HepG2 (cell line): ENCODE data around the gene ARL4D. TPM values are rescaled to one million over a fixed set of nuclear protein-coding genes. Genes with fewer than 3 reads are reported as not detected.

ENCODE experiments used
- ARNTL ChIP-seq: sonication (generic); formaldehyde crosslinking; IDR thresholded peaks from 2 replicates; pipeline ENCODE4 v1.4.0; 2020; ENCODE audit warnings: mild to moderate bottlenecking, missing genetic modification reagents
- FOSL2 ChIP-seq: sonication (generic); formaldehyde crosslinking; IDR thresholded peaks from 2 replicates; pipeline ENCODE4 v1.4.0; 2020; ENCODE audit warnings: missing genetic modification reagents
- FOXA3 ChIP-seq: IDR thresholded peaks from 2 replicates; pipeline ENCODE4 v1.6.1; 2016; ENCODE audit warnings: missing genetic modification reagents, missing compliant biosample characterization
- SMAD3 ChIP-seq: sonication (generic); formaldehyde crosslinking; IDR thresholded peaks from 2 replicates; pipeline ENCODE4 v1.4.0; 2020; ENCODE audit warnings: missing genetic modification reagents
- SMARCC2 ChIP-seq: fragments of 450-650 bp; IDR thresholded peaks from 2 replicates; pipeline ENCODE4 v1.6.1; 2017; ENCODE audit warnings: antibody characterized with exemption, mild to moderate bottlenecking
- TEAD2 ChIP-seq: sonication (generic); formaldehyde crosslinking; IDR thresholded peaks from 2 replicates; pipeline ENCODE4 v1.9.0; 2021; ENCODE audit warnings: missing genetic modification reagents
- ZFP90 ChIP-seq: sonication (generic); formaldehyde crosslinking; IDR thresholded peaks from 2 replicates; pipeline ENCODE4 v1.8.0; 2022; ENCODE audit warnings: missing genetic modification reagents, mild to moderate bottlenecking, inconsistent platforms, borderline replicate concordance
- ZNF263 ChIP-seq: sonication (generic); formaldehyde crosslinking; IDR thresholded peaks from 2 replicates; pipeline ENCODE4 v1.4.0; 2020; ENCODE audit warnings: missing genetic modification reagents
- ZNF317 ChIP-seq: sonication (generic); formaldehyde crosslinking; IDR thresholded peaks from 2 replicates; pipeline ENCODE4 v1.5.0; 2020; ENCODE audit warnings: mild to moderate bottlenecking, missing genetic modification reagents
- polyA plus RNA-seq, 8 experiments: library from polyadenylated mRNA; depleted of rRNA in 3 of 8; stranded (reverse) in 7 of 8; unstranded in 1 of 8; fragments of >200 nt; fragmentation: Illumina TruSeq in 4 of 8; extraction: Trizol in 4 of 8; gene quantifications; 2 replicates each; pipeline versions ENCODE4 v1.2.1 to v1.2.3, GENCODE V29; 2011 to 2016; ENCODE audit warnings: low read depth in 4 of 8, missing spikeins in 1 of 8, mixed read lengths in 1 of 8; ENCODE audit not compliant: insufficient read depth in 1 of 8
- total RNA-seq, 5 experiments: library from RNA; depleted of rRNA; stranded (reverse); fragments of >200 nt; fragmentation: Illumina TruSeq; extraction: Trizol; gene quantifications; 2 replicates each; pipeline ENCODE4 v1.2.3, GENCODE V29; 2016; ENCODE audit warnings: low read depth in 1 of 5
- TF ChIP-seq, protein P1 (sequence below): sonication (generic); formaldehyde crosslinking; IDR thresholded peaks from 2 replicates; pipeline ENCODE4 v1.5.0; 2020; ENCODE audit warnings: missing genetic modification reagents
- TF ChIP-seq, protein P2 (sequence below), 2 experiments: sonication (generic) in 1 of 2; formaldehyde crosslinking in 1 of 2; IDR thresholded peaks; 2 replicates each; pipeline versions ENCODE4 v1.6.1 to v1.9.0; 2014 to 2022; ENCODE audit warnings: antibody characterized with exemption in 1 of 2, borderline replicate concordance in 1 of 2, inconsistent platforms in 1 of 2, low read depth in 1 of 2, missing genetic modification reagents in 1 of 2
- TF ChIP-seq, protein P3 (sequence below): IDR thresholded peaks from 2 replicates; pipeline ENCODE4 v1.6.1; 2016; ENCODE audit warnings: low read depth, control low read depth
- TF ChIP-seq, protein P4 (sequence below): sonication (generic); formaldehyde crosslinking; IDR thresholded peaks from 2 replicates; pipeline ENCODE4 v1.5.1; 2020; ENCODE audit warnings: mild to moderate bottlenecking, missing genetic modification reagents, moderate library complexity
- TF ChIP-seq, protein P5 (sequence below): IDR thresholded peaks from 2 replicates; pipeline ENCODE4 v1.6.1; 2016
- TF ChIP-seq, protein P6 (sequence below): sonication (generic); formaldehyde crosslinking; IDR thresholded peaks from 2 replicates; pipeline ENCODE4 v1.4.0; 2020; ENCODE audit warnings: missing genetic modification reagents, borderline replicate concordance

ARL4D gene
- total and polyA plus RNA-seq, 2 of the 13 experiments (the other 11 are each of a cell fraction or from before 2014, with no cell fraction given), result 9.0 to 25.9 TPM

DNA sequence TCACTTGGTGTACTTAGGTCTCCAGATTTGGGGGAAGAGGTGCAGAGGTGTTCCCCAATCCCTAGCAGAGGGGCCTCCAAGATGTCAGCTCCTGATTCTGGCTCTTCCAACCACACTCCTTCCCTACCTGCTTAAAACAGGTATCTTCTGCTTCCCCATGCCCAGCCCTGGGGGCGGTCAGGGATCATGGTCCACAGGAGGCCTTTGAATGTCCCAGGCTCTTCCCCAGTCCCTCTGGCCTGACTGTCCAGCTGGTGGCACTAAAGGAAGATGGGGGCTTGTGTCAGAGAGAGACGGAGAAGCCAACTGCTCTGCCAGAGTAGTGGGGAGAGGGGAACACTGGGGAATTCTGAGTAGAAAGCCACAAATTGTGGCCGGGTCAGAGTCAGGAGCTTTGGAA is 3.8 kb downstream of the ARL4D start (continued):
- TF ChIP-seq, protein P1, sequence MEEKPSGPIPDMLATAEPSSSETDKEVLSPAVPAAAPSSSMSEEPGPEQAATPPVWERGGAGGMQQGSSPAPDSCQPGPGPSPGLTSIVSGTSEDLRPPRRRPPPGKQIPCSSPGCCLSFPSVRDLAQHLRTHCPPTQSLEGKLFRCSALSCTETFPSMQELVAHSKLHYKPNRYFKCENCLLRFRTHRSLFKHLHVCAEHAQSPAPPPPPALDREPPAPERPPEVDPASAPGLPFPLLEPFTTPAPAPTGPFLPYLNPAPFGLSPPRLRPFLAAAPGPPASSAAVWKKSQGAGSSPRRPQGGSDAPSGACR (CRISPR knock-in tag), result peak; percentile 29; the same call in 1 of the 2 replicates
- TF ChIP-seq FOXA3 (CRISPR knock-in tag) (peak; percentile 25; the same call in 1 of the 2 replicates), SMAD3 (CRISPR knock-in tag) (0 out of 2 replicates have a peak, but pooled peaks have one; percentile 15), SMARCC2 (no peak), ZNF317 (CRISPR knock-in tag) (0 out of 2 replicates have a peak, but pooled peaks have one; percentile 27), ARNTL (no peak), TEAD2 (CRISPR knock-in tag) (no peak), FOSL2 (CRISPR knock-in tag) (peak; percentile 24; the same call in 1 of the 2 replicates), ZNF263 (peak; percentile 72), ZFP90 (CRISPR knock-in tag) (no peak)
- TF ChIP-seq, protein P2, sequence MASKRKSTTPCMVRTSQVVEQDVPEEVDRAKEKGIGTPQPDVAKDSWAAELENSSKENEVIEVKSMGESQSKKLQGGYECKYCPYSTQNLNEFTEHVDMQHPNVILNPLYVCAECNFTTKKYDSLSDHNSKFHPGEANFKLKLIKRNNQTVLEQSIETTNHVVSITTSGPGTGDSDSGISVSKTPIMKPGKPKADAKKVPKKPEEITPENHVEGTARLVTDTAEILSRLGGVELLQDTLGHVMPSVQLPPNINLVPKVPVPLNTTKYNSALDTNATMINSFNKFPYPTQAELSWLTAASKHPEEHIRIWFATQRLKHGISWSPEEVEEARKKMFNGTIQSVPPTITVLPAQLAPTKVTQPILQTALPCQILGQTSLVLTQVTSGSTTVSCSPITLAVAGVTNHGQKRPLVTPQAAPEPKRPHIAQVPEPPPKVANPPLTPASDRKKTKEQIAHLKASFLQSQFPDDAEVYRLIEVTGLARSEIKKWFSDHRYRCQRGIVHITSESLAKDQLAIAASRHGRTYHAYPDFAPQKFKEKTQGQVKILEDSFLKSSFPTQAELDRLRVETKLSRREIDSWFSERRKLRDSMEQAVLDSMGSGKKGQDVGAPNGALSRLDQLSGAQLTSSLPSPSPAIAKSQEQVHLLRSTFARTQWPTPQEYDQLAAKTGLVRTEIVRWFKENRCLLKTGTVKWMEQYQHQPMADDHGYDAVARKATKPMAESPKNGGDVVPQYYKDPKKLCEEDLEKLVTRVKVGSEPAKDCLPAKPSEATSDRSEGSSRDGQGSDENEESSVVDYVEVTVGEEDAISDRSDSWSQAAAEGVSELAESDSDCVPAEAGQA (IDR thresholded peaks at IDR 0.05; ENCODE audit: low read depth), result no peak
- TF ChIP-seq, protein P2 (CRISPR knock-in tag; IDR thresholded peaks at IDR 0.05; ENCODE audit: borderline replicate concordance), result no peak
- TF ChIP-seq, protein P3, sequence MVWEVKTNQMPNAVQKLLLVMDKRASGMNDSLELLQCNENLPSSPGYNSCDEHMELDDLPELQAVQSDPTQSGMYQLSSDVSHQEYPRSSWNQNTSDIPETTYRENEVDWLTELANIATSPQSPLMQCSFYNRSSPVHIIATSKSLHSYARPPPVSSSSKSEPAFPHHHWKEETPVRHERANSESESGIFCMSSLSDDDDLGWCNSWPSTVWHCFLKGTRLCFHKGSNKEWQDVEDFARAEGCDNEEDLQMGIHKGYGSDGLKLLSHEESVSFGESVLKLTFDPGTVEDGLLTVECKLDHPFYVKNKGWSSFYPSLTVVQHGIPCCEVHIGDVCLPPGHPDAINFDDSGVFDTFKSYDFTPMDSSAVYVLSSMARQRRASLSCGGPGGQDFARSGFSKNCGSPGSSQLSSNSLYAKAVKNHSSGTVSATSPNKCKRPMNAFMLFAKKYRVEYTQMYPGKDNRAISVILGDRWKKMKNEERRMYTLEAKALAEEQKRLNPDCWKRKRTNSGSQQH (CRISPR knock-in tag), result 0 out of 2 replicates have a peak, but pooled peaks have one; percentile 54
- TF ChIP-seq, protein P4, sequence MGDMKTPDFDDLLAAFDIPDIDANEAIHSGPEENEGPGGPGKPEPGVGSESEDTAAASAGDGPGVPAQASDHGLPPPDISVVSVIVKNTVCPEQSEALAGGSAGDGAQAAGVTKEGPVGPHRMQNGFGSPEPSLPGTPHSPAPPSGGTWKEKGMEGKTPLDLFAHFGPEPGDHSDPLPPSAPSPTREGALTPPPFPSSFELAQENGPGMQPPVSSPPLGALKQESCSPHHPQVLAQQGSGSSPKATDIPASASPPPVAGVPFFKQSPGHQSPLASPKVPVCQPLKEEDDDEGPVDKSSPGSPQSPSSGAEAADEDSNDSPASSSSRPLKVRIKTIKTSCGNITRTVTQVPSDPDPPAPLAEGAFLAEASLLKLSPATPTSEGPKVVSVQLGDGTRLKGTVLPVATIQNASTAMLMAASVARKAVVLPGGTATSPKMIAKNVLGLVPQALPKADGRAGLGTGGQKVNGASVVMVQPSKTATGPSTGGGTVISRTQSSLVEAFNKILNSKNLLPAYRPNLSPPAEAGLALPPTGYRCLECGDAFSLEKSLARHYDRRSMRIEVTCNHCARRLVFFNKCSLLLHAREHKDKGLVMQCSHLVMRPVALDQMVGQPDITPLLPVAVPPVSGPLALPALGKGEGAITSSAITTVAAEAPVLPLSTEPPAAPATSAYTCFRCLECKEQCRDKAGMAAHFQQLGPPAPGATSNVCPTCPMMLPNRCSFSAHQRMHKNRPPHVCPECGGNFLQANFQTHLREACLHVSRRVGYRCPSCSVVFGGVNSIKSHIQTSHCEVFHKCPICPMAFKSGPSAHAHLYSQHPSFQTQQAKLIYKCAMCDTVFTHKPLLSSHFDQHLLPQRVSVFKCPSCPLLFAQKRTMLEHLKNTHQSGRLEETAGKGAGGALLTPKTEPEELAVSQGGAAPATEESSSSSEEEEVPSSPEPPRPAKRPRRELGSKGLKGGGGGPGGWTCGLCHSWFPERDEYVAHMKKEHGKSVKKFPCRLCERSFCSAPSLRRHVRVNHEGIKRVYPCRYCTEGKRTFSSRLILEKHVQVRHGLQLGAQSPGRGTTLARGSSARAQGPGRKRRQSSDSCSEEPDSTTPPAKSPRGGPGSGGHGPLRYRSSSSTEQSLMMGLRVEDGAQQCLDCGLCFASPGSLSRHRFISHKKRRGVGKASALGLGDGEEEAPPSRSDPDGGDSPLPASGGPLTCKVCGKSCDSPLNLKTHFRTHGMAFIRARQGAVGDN (CRISPR knock-in tag), result peak; percentile 57
- TF ChIP-seq, protein P5, sequence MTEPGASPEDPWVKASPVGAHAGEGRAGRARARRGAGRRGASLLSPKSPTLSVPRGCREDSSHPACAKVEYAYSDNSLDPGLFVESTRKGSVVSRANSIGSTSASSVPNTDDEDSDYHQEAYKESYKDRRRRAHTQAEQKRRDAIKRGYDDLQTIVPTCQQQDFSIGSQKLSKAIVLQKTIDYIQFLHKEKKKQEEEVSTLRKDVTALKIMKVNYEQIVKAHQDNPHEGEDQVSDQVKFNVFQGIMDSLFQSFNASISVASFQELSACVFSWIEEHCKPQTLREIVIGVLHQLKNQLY, result no peak
- TF ChIP-seq, protein P6, sequence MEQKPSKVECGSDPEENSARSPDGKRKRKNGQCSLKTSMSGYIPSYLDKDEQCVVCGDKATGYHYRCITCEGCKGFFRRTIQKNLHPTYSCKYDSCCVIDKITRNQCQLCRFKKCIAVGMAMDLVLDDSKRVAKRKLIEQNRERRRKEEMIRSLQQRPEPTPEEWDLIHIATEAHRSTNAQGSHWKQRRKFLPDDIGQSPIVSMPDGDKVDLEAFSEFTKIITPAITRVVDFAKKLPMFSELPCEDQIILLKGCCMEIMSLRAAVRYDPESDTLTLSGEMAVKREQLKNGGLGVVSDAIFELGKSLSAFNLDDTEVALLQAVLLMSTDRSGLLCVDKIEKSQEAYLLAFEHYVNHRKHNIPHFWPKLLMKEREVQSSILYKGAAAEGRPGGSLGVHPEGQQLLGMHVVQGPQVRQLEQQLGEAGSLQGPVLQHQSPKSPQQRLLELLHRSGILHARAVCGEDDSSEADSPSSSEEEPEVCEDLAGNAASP, result peak; percentile 37; the same call in 1 of the 2 replicates
